HG03060 (cell line): ENCODE results near the gene SND1.
"Not testable (repeated sequence)": the region's sequence is repeated elsewhere in the genome, so short reads cannot be mapped to it uniquely, and the experiment has no call there.

Experiments
- ATAC-seq: cut with Tn5 transposase; IDR thresholded peaks from one replicate; pipeline ENCODE4 v1.9.1; 2021; ENCODE audit warnings: low read depth, moderate number of reproducible peaks; ENCODE audit not compliant: unreplicated experiment

Gene SND1

GRCh38 chr7:127943541-127944521 lies 291.8 kb downstream of the SND1 start:
- ATAC-seq = no peak

- ATAC-seq = no peak
Observed at GRCh38 chr7:127946111-127946510, 294.1 kb downstream of the SND1 start.

GRCh38 chr7:127946847-127947246 lies 294.9 kb downstream of the SND1 start:
- no peak for ATAC-seq

GRCh38 chr7:127948312-127948711 lies 296.3 kb downstream of the SND1 start:
- ATAC-seq = no peak

DNA sequence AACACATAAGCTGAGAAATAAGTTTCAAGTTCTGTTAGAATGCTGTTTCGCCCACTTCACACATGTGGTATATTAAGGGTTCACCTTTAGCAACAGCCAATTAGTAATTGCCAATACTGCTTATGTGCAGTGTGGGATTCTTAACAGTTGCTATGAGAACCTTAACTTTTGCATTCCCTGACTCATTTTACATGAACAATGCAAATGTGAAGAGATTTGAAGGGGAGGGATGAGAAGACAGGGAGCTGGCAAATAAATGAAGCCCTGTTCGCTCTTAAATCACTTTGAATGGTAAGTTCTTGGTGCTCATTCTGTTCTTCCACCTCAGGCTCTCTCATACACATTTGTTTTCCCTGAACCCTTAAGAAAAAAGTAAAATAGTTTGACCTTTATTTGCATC lies 296.9 kb downstream of the SND1 start:
- no peak for ATAC-seq

DNA sequence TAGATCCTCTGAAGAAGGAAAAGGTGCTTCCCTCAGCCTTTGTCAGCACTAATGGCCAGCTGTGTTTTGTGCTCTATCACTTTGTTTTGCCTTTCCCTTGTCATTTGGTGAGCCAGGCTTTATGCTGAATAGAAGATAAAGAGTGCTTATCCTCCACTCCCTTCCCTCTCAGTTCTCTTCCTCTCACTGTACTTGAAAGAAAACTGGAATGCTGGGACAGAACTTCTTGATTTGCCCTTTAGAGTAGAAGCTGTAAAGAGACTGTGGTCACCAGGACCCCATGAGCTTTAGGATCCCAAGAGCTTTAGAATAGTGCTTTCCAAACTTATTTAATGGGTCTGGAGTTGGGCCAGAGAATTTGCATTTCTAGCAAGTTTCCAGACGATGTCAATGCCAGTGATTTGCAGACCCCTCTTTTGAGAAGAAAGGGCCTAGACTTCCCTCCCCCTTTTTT lies 297.8 kb downstream of the SND1 start:
- ATAC-seq = no peak

GRCh38 chr7:127950233-127950935 lies 298.4 kb downstream of the SND1 start:
- no peak for ATAC-seq

- ATAC-seq = no peak
Observed at GRCh38 chr7:127953423-127954356, 301.7 kb downstream of the SND1 start.

DNA sequence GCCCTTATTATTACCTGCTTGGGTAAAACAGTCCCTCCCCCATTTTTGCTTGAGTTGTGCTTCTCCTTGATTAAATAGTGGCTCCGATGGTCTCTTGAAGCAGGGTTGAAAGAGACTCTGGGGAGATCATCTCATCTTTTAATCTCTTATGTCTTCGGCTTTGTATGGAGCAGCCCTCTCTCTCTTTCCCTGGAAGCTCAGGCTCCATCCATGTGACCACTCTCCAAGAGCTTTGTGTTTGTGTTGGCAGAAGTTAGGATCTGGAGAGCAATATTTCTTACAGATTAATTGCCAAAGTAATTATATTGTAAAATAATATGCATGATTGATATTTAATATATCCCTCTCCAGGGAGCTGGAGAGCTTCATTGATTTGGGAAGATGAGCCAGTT lies 302.4 kb downstream of the SND1 start:
- no peak for ATAC-seq

DNA sequence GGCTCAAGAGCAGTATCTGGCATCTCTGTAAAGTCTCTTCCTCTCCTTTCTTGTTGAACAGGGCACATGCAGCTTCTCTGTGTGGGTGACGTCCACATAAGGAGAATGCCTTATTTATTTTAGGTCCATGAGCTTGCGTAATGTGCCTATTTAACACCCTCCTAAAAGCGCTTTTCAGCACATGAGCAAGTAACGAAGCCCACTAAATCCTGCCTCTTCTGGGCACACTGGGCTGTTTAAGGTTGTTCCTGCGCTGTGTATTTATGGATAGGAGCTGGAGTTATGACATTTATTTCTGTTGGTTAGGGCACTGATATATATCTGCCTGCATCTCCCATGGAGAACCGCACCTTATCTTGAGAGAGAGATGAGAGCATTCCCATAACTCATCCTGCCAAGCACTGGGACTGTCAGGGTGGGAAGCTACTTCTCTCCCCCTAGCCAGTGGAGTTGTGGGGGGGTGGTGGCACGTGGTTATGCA lies 303.1 kb downstream of the SND1 start:
- ATAC-seq = no peak

DNA sequence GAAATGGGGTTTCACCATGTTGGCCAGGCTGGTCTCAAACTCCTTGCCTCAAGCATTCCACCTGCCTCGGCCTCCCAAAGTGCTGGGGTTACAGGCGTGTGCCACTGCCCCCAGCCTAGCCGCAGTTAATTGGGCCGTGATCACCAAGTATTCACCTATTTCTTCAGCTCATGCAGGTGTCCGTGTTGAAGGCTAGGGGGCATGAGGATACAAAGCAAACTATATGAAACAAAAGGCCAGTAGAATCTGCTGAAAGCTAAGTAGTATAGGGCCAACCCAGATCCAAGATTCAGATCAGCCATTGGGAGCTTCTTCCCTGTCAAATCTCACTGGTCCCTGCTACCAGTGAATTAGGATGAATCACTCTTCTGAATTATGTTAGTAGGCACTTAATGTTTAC lies 305.9 kb downstream of the SND1 start:
- ATAC-seq = no peak

GRCh38 chr7:127959770-127960169 lies 307.8 kb downstream of the SND1 start:
- ATAC-seq = peak; percentile 69

DNA sequence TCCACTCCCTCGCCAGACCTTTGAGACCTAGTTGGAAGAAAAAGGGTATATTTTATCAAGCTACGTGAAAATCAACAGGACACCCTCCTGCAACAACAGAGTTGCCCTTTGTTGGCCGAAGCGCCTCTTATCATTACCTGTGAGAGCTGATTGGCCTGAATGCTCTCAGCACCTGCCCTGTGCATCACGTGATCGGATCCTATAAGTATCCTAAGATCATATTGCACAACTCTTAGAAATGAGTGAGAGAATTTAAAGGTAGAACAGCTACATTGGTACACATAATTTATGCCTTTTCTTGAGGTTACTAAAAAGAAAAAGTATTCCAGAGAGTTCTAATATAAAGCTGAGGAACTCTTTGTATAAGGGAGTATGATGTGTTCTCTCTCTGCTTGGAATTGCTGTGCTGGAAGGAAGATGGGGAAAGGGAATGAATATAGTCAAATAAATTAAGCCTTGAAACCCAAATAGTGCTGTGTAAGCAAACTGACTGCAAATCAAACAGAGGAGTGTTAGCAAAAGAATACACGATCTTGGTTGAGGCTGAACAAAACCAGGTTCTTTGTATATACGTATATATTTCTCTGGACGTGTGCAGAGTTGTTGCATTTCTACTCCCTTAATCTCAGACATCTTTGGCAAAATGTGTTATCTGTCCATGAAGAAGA lies 309.9 kb downstream of the SND1 start:
- no peak for ATAC-seq

DNA sequence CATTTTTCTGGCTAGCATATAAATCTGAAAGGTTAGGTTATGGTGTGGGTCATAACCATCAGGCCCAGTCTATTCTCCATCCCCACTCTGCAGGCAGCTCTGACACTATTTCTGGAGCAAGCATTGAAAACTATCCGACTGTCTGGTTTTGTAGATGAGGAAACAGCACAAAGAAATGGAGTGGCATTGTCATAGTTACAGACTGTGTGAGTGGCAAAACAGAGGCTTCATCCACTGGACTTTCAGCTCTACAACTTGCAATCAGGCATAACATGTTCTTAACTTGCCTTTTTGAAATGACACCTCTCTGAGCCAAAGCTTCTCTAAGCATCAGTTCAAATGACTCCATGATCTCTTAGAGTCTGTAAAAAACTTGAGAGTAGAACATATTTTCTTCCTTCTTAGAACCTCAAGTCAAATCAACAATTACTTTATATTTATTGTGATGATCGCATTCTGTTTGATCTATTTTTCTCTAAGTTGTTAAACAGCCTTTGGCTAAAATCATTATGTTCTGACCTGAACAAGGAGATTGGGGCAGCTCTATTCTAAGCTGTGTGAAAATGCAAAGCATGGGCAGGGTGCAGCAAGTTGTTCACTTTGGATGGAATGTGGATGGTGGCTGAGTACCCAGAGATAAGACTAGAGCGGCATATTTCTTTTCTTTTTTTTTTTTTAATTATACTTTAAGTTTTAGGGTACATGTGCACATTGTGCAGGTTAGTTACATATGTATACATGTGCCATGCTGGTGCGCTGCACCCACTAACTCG lies 310.8 kb downstream of the SND1 start:
- no peak for ATAC-seq

GRCh38 chr7:127963850-127964249 lies 311.9 kb downstream of the SND1 start:
- not testable (repeated sequence) for ATAC-seq

DNA sequence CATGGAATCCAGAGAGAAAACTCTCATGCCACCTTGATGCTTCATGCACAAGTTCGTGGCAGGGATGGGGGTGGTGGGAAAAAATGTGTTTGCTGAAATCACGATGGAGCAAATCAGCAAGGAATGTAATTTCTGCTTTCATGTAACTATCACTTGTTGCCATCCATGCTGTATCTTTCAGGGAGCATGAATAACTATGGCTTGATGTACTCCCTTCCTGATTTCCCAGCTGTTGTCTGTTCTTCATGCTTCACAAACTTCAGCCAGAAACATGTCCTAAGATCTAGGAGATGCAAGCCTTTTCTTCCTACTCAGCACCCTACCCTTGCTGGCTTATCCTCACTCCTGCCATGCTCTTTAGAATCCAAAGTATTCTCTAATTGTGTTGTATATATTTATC lies 315.3 kb downstream of the SND1 start:
- no peak for ATAC-seq

DNA sequence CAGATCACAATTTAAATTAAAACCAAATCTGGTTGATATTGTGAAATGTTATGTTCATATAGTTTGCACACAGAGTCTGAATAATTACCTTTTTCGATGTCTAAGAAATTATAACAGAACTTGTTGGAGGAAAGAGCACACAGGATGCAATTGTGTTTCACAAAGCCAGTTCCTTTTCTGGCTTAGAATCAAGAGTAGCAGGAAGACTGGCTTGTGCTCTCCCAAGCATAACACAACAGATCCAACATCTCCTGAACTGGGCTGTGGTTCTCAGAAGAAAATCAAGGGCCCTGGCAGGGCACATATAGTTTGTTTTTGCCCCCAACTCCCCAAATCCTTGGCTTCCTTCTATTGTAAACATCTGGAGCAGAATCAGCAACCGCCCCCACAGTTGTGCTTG lies 316.6 kb downstream of the SND1 start:
- no peak for ATAC-seq

DNA sequence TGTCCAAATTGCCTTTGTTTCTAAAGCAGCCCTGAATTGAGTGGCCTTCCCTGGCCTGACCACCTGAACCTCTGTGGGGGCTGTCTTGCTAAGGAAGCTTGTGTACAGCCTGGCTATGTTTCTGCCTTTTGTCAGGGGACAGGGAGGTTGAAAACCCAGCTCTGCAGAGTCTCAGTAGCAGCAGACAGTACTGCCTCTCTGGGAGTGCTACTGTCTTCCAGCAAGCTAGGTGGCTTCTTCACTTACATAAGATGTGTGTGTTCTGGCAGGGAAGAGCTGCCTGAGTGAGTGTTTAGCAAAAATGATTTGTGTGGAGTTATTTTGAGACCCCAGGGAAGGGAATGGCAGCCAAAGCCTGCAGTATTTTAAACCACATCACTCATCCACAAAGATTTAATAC lies 321.8 kb downstream of the SND1 start:
- ATAC-seq = no peak

DNA sequence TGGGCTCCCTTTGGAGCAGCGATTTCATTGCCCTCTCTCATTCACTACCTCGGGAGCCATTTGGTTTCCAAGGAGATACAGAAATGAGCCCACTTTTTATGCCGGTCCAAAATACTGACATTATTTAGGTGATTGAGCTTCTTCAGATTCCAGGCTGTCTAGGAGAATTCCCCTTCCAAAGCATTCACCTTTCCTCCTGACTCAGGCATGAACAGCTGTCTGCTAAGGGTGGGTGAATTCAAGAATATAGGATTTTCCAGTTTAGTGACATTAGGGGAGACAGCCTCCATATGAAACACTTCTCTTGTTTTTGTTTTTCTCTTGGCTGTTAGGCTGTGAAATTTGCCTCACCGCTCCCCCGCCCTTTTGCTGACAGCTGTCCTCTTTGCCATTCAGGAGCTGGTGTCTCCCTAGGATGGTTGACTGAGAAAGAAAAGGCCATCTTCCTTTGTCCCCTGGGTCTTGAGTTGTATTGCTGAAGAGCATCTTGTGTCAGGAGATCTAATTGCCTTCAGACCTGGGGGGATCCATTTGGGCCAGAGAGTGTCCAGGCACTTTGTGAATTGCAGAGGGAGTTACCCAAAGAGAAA lies 322.5 kb downstream of the SND1 start:
- ATAC-seq = no peak
